PC-9 (cell line): ENCODE measurements around the gene ACCS. TPM values are rescaled to one million over a fixed set of nuclear protein-coding genes. Genes with fewer than 3 reads are reported as not detected.

Source experiments
- BruUV-seq: library from RNA; stranded (reverse); fragments of 400-500 nt; replicated peaks from 2 replicates; lab custom pipeline; 2021; lab: Mats Ljungman, UMichigan
- CTCF ChIA-PET: fragments of 300-600 bp; sonication (Branson Sonifier 250); formaldehyde crosslinking; loops from one replicate; lab custom pipeline; 2022; ENCODE audit warnings: antibody characterized with exemption; lab: Charles Lee
- POLR2A ChIA-PET: fragments of 300-600 bp; sonication (Branson Sonifier 250); formaldehyde crosslinking; loops from one replicate; lab custom pipeline; 2022; ENCODE audit warnings: antibody characterized with exemption; ENCODE audit not compliant: unreplicated experiment; lab: Charles Lee
- DNase-seq, 2 experiments: peaks; one replicate each; pipeline versions ENCODE4 v3.0.0 to v3.0.0-alpha.2; 2015 to 2022; ENCODE audit warnings: mixed read lengths in 1 of 2
- H2AFZ ChIP-seq: fragments of 200-600 bp; sonication (generic); 2 replicates; pipeline ENCODE4 v1.8.1; 2017; ENCODE audit warnings: antibody characterized with exemption
- H3F3A ChIP-seq: fragments of 200-600 bp; sonication (generic); 2 replicates; pipeline ENCODE4 v1.8.1; 2017; ENCODE audit warnings: antibody characterized with exemption, mild to moderate bottlenecking, low read depth; ENCODE audit not compliant: insufficient read depth
- H3K27ac ChIP-seq: fragments of 200-600 bp; sonication (generic); 2 replicates; pipeline ENCODE4 v1.6.1; 2016; ENCODE audit warnings: mixed run types
- H3K27me3 ChIP-seq: fragments of 200-600 bp; sonication (generic); 2 replicates; pipeline ENCODE4 v1.6.1; 2016; ENCODE audit warnings: low read depth, mixed run types; ENCODE audit not compliant: insufficient read depth
- H3K36me3 ChIP-seq: fragments of 200-600 bp; sonication (generic); 2 replicates; pipeline ENCODE4 v1.6.1; 2016; ENCODE audit warnings: low read depth, mixed run types
- H3K4me1 ChIP-seq: fragments of 200-600 bp; sonication (generic); replicated peaks from 2 replicates; pipeline ENCODE4 v1.6.1; 2016; ENCODE audit warnings: mixed run types; ENCODE audit not compliant: insufficient read depth
- H3K4me2 ChIP-seq: fragments of 200-600 bp; sonication (generic); 2 replicates; pipeline ENCODE4 v1.6.1; 2017; ENCODE audit warnings: mixed run types
- H3K4me3 ChIP-seq: fragments of 200-600 bp; sonication (generic); 2 replicates; pipeline ENCODE4 v1.6.1; 2016; ENCODE audit warnings: mixed run types
- H3K79me2 ChIP-seq: fragments of 200-600 bp; sonication (generic); 2 replicates; pipeline ENCODE4 v1.6.1; 2017; ENCODE audit warnings: low read depth, mixed run types
- H3K9me2 ChIP-seq: fragments of 200-600 bp; sonication (generic); 2 replicates; pipeline ENCODE4 v1.8.1; 2017; ENCODE audit warnings: mild to moderate bottlenecking; ENCODE audit not compliant: insufficient read depth
- H3K9me3 ChIP-seq: fragments of 200-600 bp; sonication (generic); 2 replicates; pipeline ENCODE4 v1.8.1; 2016; ENCODE audit warnings: low read depth; ENCODE audit not compliant: insufficient read depth
- H4K20me1 ChIP-seq: fragments of 200-600 bp; sonication (generic); 2 replicates; pipeline ENCODE4 v1.8.1; 2017; ENCODE audit not compliant: insufficient read depth
- EZH2 ChIP-seq: fragments of 200-600 bp; sonication (generic); IDR thresholded peaks from 2 replicates; pipeline ENCODE4 v1.8.0; 2017; ENCODE audit warnings: antibody characterized with exemption, low read depth
- intact Hi-C: fragments of 100-400 bp; cut with micrococcal nuclease; formaldehyde crosslinking; loops from one replicate; pipeline ENCODE4 v1.10.0; 2022; ENCODE audit not compliant: unreplicated experiment
- total RNA-seq: library from RNA; stranded (reverse); gene quantifications from 2 replicates; pipeline ENCODE4 v1.2.3, GENCODE V29; 2021
- TF ChIP-seq, protein P1 (sequence below): fragments of 200-600 bp; sonication (generic); conservative IDR thresholded peaks from 2 replicates; pipeline ENCODE4 v1.6.1; 2017; ENCODE audit warnings: mixed run types, antibody characterized with exemption, mild to moderate bottlenecking, moderate library complexity

The ACCS gene
- total RNA-seq, 1 experiment from 2014 or later, result 44.6 TPM

DNA sequence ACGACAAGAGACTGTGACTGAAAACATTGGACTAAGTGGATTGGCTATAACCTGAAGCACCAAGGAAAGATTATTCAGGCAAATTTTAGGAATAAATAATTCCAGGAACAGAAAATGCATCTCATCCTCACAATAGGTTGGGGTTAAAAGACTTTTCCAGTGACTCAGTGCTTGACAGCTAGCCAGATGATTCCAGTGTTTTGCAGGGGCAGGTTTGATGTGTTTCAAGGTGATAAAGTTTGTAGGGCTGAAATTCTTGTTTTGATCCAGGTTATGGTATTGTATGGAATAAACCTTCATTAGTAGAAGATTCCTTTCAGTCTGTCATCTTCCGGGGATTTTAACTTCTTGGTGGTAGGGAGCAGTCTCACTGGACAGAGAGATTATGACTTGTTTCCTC is 31.8 kb downstream of the ACCS start:
- BruUV-seq, result no TSS peak
- Histone ChIP-seq H3K79me2 (peaks cover 29% of the 10 kb centered on the region), H4K20me1 (peaks cover 17% of the 10 kb centered on the region), H3K27ac (no peak overlapping the region), H3K9me3 (no peaks in the 10 kb centered on the region), H3K27me3 (no peaks in the 10 kb centered on the region), H3F3A (peaks cover 5% of the 10 kb centered on the region), H2AFZ (no peak overlapping the region), H3K9me2 (no peaks in the 10 kb centered on the region), H3K4me1 (peaks cover 16% of the 10 kb centered on the region), H3K36me3 (no peaks in the 10 kb centered on the region), H3K4me3 (no peak overlapping the region), H3K4me2 (no peak overlapping the region)
- ChIA-PET POLR2A (no interaction called here), CTCF (no interaction called here)
- DNase-seq, result no peak
- TF ChIP-seq, protein P1, sequence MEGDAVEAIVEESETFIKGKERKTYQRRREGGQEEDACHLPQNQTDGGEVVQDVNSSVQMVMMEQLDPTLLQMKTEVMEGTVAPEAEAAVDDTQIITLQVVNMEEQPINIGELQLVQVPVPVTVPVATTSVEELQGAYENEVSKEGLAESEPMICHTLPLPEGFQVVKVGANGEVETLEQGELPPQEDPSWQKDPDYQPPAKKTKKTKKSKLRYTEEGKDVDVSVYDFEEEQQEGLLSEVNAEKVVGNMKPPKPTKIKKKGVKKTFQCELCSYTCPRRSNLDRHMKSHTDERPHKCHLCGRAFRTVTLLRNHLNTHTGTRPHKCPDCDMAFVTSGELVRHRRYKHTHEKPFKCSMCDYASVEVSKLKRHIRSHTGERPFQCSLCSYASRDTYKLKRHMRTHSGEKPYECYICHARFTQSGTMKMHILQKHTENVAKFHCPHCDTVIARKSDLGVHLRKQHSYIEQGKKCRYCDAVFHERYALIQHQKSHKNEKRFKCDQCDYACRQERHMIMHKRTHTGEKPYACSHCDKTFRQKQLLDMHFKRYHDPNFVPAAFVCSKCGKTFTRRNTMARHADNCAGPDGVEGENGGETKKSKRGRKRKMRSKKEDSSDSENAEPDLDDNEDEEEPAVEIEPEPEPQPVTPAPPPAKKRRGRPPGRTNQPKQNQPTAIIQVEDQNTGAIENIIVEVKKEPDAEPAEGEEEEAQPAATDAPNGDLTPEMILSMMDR, result no peak
- TF ChIP-seq EZH2, result no peak
- intact Hi-C loops, result loop anchor here (5.0 to 10.0 kb wide), 2 partner anchors 187 to 519 kb away; no protein-coding TSS in a partner anchor

DNA sequence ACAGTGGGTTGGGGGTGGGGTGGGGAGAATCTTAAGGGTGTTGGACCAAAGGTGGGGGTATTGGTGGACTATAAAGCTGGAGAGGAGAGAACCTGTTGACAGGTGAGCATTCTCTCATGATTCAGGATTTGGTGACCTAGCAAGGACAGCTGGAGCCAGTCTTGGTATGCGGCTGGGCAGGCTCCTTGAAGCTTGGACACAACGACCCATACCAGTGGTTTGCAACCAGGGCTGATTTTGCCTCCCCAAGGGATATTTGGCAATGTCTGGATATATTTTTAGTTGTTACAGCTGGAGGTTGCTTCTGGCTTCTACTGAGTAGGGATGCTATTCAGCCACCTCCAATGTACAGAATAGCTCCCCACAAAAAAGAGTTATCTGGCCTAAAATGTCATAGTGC is 35.0 kb downstream of the ACCS start:
- POLR2A ChIA-PET, result no interaction called here
- CTCF ChIA-PET, result no interaction called here
- H3K79me2 ChIP-seq, result peaks cover 35% of the 10 kb centered on the region

DNA sequence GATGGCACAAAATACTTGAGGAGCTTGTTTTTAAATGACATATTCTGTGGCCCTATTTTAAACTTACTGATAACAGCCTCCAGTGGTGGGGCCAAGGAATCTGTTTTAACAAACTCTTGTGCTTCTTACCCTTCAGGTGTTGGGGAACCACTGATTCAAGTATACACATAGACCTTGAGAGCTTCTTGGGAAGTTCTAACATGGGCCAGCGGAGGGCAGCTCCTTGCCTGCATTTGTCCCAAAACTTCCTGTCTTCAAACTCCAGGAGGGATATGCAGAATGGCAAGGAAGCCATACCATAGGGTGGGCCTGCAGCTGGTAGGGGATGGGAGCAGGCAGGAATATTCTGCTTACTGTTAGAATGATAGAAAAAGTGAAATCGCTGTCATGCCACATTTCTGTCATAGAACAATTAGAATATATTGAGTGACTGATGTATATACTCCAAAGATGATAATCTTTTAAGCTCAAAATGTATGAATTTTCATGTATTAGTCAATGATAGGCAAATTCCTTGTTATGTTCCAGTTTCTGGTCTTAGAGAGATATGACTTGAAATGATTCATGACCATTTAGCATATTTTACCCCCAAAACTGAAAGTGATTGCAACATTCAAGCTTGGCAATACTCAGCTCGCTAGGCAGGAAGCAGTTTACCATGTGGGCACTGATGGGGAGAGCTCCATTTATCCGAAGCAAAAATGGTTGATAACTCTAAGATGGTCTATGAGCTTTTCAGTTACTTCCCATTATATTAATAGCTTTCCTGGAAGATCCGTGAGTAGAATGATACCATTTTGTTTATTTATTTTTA is 38.6 kb downstream of the ACCS start:
- Histone ChIP-seq H3K4me3 (no peak overlapping the region), H3K9me3 (no peaks in the 10 kb centered on the region), H3K27ac (no peak overlapping the region), H3K27me3 (no peaks in the 10 kb centered on the region), H4K20me1 (peaks cover 18% of the 10 kb centered on the region), H2AFZ (no peak overlapping the region), H3K9me2 (no peaks in the 10 kb centered on the region), H3K4me1 (no peaks in the 10 kb centered on the region), H3F3A (no peaks in the 10 kb centered on the region; the same call in 1 of the 2 replicates), H3K4me2 (no peak overlapping the region), H3K79me2 (peaks cover 12% of the 10 kb centered on the region), H3K36me3 (no peaks in the 10 kb centered on the region; the same call in 1 of the 2 replicates)
- intact Hi-C loops, result no loop called here
- POLR2A ChIA-PET, result interaction anchor here (0.5 to 0.6 kb wide), 2 partner anchors 34 to 432 kb away, joined by 3 to 5 read pairs; no protein-coding TSS in a partner anchor
- CTCF ChIA-PET, result interaction anchor here (0.5 to 1.7 kb wide), 2 partner anchors 10 to 15 kb away, joined by 3 to 5 read pairs; no protein-coding TSS in a partner anchor
- TF ChIP-seq, protein P1, result no peak; the same call in 1 of the 2 replicates
- no peak for TF ChIP-seq EZH2
- DNase-seq, result no peak
- BruUV-seq, result no TSS peak

More for the DNA sequence above, 35.0 kb downstream of the ACCS start:
- BruUV-seq, result no TSS peak
- intact Hi-C loops, result no loop called here
- Histone ChIP-seq H3K9me2 (no peaks in the 10 kb centered on the region), H3K4me2 (no peak overlapping the region), H3K4me1 (peaks cover 11% of the 10 kb centered on the region), H3K27me3 (no peaks in the 10 kb centered on the region), H2AFZ (no peak overlapping the region), H3K27ac (no peak overlapping the region), H3K36me3 (no peaks in the 10 kb centered on the region), H3F3A (peaks cover 5% of the 10 kb centered on the region), H3K9me3 (no peaks in the 10 kb centered on the region), H3K4me3 (no peak overlapping the region), H4K20me1 (peaks cover 18% of the 10 kb centered on the region)
- DNase-seq, result no peak
- TF ChIP-seq, protein P1, result no peak
- no peak for TF ChIP-seq EZH2
